Measurements from ENCODE around the gene EXOSC7. TPM values are rescaled to one million over a fixed set of nuclear protein-coding genes. Genes with fewer than 3 reads are reported as not detected.

Gene EXOSC7
- total RNA-seq, 2 donors from 2014 or later: 38.9 to 52.5 TPM

DNA sequence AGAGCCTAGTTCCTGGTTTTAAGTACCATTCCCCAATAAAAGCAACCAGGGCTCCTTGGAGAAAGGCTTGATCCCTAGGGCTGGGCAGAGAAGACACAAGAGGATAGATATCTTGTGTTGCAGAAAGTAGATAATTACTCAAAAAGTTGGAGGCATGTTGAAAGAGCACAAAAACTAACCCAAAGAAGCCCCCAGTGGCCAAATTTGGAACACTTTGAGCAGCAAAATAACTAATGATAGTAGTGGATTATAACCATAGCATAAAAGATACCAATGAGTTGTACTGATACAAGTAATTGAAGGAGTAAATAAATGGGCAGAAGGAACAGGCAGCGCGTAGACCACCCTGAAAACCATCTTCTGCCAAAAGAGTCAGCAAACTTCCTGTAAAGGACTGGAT, 12.0 kb downstream of the EXOSC7 start:
- TF ChIP-seq, protein P1, sequence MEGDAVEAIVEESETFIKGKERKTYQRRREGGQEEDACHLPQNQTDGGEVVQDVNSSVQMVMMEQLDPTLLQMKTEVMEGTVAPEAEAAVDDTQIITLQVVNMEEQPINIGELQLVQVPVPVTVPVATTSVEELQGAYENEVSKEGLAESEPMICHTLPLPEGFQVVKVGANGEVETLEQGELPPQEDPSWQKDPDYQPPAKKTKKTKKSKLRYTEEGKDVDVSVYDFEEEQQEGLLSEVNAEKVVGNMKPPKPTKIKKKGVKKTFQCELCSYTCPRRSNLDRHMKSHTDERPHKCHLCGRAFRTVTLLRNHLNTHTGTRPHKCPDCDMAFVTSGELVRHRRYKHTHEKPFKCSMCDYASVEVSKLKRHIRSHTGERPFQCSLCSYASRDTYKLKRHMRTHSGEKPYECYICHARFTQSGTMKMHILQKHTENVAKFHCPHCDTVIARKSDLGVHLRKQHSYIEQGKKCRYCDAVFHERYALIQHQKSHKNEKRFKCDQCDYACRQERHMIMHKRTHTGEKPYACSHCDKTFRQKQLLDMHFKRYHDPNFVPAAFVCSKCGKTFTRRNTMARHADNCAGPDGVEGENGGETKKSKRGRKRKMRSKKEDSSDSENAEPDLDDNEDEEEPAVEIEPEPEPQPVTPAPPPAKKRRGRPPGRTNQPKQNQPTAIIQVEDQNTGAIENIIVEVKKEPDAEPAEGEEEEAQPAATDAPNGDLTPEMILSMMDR (IDR thresholded peaks at IDR 0.05): peak in 1 of 2 donors; percentile 46
- H3K9me3 ChIP-seq: no peaks in the 10 kb centered on the region
- no peak overlapping the region for H3K27ac ChIP-seq
- no peak overlapping the region for H3K4me3 ChIP-seq
- H3K27me3 ChIP-seq: no peaks in the 10 kb centered on the region
- peaks cover 14% of the 10 kb centered on the region for H3K36me3 ChIP-seq
- peaks cover 0 to 27% of the 10 kb centered on the region in 2 donors for H3K4me1 ChIP-seq
- no peak for DNase-seq (ENCODE audit: low spot score)

DNA sequence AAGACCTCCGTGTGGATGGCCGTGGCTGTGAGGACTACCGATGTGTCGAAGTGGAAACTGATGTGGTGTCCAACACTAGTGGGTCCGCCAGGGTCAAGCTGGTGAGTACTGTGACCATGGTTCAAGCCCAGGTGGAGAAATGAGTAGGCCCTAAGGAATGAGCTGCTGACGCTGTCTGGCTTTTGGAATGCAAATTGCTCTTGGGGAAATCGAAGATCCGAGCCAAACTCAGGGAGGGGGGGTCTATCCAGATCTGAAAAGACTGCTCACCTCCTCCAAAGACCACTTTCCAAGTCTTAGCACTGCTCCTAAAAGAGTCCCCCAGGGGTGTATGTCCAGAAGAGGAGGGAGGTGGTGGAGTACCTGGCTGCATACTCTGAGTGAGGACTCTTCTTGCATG, 13.1 kb downstream of the EXOSC7 start:
- no peak overlapping the region for H3K27ac ChIP-seq
- H3K36me3 ChIP-seq: peaks cover 14% of the 10 kb centered on the region
- H3K27me3 ChIP-seq: no peaks in the 10 kb centered on the region
- H3K4me3 ChIP-seq: no peak overlapping the region
- no peak for DNase-seq (ENCODE audit: low spot score)
- H3K4me1 ChIP-seq: peaks cover 0 to 28% of the 10 kb centered on the region in 2 donors
- TF ChIP-seq, protein P1 (IDR thresholded peaks at IDR 0.05): no peak
- no peaks in the 10 kb centered on the region for H3K9me3 ChIP-seq

DNA sequence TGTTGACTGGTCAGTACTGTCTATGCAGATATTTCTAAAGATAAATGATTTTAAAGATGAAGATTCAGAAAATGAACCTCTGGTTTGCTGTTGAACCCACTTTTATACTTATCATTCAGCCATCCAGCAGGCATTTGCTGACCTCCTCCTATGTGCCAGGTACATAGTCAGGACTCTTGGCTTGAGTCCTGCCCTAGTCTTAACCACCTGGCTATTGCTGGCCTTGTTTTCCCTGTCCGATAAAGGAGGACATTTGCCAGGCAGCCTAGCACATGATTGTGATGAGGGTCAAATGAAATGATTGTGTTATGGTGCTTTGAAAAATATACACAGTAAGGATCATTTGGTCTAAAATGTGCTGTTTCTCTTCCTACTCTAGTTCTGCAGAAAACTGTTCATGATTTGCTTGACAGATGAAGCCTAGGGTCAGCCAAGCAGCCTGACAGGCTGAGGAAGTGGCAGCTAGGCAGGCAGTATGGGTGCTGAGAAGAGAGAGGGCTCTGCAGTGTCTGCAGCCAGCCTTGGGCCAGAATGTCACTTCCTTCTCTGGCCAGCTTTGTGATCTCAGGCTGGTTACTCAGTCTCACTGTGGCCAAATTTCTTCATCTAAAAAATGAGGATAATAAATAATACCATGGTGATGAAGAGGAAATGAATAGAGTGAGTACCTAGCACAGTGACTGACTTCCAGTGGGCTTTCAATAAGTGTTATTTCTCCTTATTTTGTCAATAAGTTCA, 13.8 kb downstream of the EXOSC7 start:
- no peaks in the 10 kb centered on the region for H3K27me3 ChIP-seq
- no peaks in the 10 kb centered on the region for H3K9me3 ChIP-seq
- TF ChIP-seq, protein P1 (IDR thresholded peaks at IDR 0.05): no peak
- no peak for DNase-seq (ENCODE audit: low spot score)
- H3K27ac ChIP-seq: no peak overlapping the region
- no peak overlapping the region for H3K4me3 ChIP-seq
- H3K4me1 ChIP-seq: peaks cover 0 to 24% of the 10 kb centered on the region in 2 donors
- peaks cover 14% of the 10 kb centered on the region for H3K36me3 ChIP-seq

DNA sequence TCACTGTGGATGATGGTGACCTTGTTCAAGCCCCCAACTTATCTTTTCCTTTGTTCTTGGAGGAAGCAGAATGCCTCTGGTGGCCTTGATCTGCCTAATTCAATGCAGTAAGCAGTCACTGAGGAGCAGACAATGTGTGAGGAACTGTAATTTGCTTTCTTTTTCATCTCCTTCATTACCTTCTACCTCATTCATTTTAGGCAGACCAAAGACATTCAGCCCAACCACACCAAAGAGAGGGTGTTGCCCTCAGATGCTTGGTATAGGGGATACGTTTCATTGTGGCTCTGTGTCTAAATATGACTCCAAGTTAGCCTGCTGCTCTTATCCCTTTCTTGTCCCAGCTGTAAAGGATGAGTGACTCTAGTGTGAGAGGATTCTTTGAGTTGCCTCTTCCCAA, 15.3 kb downstream of the EXOSC7 start:
- Histone ChIP-seq H3K36me3 (peaks cover 14% of the 10 kb centered on the region), H3K27ac (no peak overlapping the region), H3K4me1 (peaks cover 0 to 36% of the 10 kb centered on the region in 2 donors), H3K27me3 (no peaks in the 10 kb centered on the region), H3K9me3 (no peaks in the 10 kb centered on the region), H3K4me3 (no peak overlapping the region)
- no peak for DNase-seq (ENCODE audit: low spot score)
- TF ChIP-seq, protein P1 (IDR thresholded peaks at IDR 0.05): no peak

DNA sequence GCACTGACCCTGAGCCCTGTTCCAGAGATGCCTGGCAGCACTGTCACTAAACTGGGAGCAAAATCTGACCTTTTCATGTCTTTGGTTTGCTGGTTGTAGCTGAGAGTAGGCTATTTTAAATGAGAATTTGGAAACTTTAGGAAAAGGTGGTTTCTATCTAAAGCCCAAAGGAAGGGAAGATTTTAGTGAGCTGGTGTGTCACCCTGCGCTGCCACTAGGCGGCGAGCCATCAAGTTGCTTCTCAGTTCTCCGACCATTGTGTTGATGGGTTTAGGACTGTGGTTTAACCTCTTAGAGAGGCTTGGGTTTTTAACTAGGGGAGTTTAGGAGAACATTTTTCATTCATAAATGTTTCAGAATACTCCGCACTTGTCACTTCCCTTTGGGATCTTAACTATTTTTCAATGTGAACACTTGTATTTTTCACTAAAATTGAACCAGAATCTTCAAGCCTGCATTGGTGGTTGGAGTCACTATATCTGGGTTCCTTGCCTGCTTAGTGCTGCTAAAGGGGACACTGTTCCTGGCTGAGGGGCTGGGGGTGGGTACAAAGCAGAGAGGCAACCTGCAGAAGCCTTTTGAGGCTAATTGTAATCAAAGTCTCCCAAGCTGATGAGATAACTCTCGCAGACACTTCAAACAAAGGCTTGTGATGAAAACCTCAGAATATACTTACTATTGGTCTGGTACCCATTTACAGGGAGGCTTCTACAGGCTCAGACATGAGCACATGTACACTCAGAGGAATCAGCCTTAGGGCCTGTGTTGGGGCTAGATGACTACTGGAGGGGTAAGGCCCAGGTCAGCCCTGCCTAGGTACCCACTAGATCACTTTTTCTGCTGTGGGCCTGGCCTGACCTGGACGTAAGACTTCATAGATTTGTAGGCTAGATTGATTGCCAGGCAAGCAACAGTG, 16.8 kb downstream of the EXOSC7 start:
- H3K4me3 ChIP-seq: no peak overlapping the region
- peaks cover 0 to 36% of the 10 kb centered on the region in 2 donors for H3K4me1 ChIP-seq
- DNase-seq (ENCODE audit: low spot score): no peak
- no peaks in the 10 kb centered on the region for H3K27me3 ChIP-seq
- H3K9me3 ChIP-seq: no peaks in the 10 kb centered on the region
- TF ChIP-seq, protein P1 (IDR thresholded peaks at IDR 0.05): peak; percentile 30 to 71
- H3K36me3 ChIP-seq: peaks cover 23% of the 10 kb centered on the region
- H3K27ac ChIP-seq: peak overlapping the region in 1 of 2 donors; percentile 28
